H1 (cell line): Measurements from ENCODE around the gene RAD51B. TPM values are rescaled to one million over a fixed set of nuclear protein-coding genes. Genes with fewer than 3 reads are reported as not detected.

Experiments used
- BRCA1 ChIP-seq: IDR thresholded peaks from 2 replicates; pipeline ENCODE4 v1.6.1; 2012; ENCODE audit warnings: low read depth, low read length, improper control_type of control experiment
- JUND ChIP-seq: IDR thresholded peaks from 2 replicates; pipeline ENCODE4 v1.6.1; 2011; ENCODE audit warnings: mild to moderate bottlenecking, improper control_type of control experiment, low read length
- RAD21 ChIP-seq, 2 experiments: IDR thresholded peaks in 1 of 2; conservative IDR thresholded peaks in 1 of 2; 2 replicates each; pipeline ENCODE4 v1.6.1; 2011; ENCODE audit warnings: low read depth in 2 of 2, low read length in 2 of 2, improper control_type of control experiment in 1 of 2, inconsistent platforms in 1 of 2, mild to moderate bottlenecking in 1 of 2, moderate library complexity in 1 of 2
- polyA plus RNA-seq, 7 experiments: library from polyadenylated mRNA; depleted of rRNA in 3 of 7; stranded (reverse) in 5 of 7; unstranded in 2 of 7; fragments of >200 nt in 5 of 7; fragments of 200-250 nt in 2 of 7; gene quantifications; 1 replicate in 5 of 7; 2 replicates in 1 of 7; 4 replicates in 1 of 7; pipeline versions ENCODE4 v1.2.1 to v1.2.3, GENCODE V29; 2011 to 2013; ENCODE audit warnings: missing spikeins in 2 of 7, mixed read lengths in 2 of 7
- total RNA-seq: library from RNA; stranded (reverse); fragmentation: NEBNext Ultra II Directional; extraction: Animal tissue kit (Norgen Biotek cat#: 25700); gene quantifications from 2 replicates; pipeline ENCODE4 v1.2.1, GENCODE V29; 2021
- TF ChIP-seq, protein P1 (sequence below): fragments of 300-600 bp; sonication (generic); IDR thresholded peaks from 2 replicates; pipeline ENCODE4 v1.7.1; 2012; ENCODE audit warnings: low read length, moderate library complexity, mild to moderate bottlenecking, inconsistent platforms; ENCODE audit not compliant: insufficient replicate concordance

Gene RAD51B
- total and polyA plus RNA-seq, 2 of the 8 experiments (the other 6 are each of a cell fraction or from before 2014, with no cell fraction given): 3.9 to 14.9 TPM

DNA sequence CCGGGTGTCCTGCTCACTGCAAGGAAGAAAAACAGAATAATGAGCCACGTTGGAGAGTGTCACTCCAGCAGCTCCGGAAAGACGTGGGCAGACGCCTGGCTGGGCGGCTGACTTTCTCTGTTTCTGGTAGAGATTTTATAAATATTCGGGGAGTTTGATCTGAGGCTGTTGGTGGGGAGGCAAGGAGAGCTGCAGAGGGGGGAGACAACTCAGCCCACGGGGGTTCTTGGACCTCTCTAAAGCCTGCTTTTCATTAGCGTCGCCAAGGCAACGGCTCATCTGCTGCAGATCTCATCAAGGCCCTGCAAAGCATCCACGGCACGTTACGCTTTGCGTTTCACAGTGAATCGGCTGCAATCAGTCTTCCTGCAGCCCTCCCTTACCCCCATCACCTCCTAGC is 766.1 kb downstream of the RAD51B start (continued):
- TF ChIP-seq, protein P1, sequence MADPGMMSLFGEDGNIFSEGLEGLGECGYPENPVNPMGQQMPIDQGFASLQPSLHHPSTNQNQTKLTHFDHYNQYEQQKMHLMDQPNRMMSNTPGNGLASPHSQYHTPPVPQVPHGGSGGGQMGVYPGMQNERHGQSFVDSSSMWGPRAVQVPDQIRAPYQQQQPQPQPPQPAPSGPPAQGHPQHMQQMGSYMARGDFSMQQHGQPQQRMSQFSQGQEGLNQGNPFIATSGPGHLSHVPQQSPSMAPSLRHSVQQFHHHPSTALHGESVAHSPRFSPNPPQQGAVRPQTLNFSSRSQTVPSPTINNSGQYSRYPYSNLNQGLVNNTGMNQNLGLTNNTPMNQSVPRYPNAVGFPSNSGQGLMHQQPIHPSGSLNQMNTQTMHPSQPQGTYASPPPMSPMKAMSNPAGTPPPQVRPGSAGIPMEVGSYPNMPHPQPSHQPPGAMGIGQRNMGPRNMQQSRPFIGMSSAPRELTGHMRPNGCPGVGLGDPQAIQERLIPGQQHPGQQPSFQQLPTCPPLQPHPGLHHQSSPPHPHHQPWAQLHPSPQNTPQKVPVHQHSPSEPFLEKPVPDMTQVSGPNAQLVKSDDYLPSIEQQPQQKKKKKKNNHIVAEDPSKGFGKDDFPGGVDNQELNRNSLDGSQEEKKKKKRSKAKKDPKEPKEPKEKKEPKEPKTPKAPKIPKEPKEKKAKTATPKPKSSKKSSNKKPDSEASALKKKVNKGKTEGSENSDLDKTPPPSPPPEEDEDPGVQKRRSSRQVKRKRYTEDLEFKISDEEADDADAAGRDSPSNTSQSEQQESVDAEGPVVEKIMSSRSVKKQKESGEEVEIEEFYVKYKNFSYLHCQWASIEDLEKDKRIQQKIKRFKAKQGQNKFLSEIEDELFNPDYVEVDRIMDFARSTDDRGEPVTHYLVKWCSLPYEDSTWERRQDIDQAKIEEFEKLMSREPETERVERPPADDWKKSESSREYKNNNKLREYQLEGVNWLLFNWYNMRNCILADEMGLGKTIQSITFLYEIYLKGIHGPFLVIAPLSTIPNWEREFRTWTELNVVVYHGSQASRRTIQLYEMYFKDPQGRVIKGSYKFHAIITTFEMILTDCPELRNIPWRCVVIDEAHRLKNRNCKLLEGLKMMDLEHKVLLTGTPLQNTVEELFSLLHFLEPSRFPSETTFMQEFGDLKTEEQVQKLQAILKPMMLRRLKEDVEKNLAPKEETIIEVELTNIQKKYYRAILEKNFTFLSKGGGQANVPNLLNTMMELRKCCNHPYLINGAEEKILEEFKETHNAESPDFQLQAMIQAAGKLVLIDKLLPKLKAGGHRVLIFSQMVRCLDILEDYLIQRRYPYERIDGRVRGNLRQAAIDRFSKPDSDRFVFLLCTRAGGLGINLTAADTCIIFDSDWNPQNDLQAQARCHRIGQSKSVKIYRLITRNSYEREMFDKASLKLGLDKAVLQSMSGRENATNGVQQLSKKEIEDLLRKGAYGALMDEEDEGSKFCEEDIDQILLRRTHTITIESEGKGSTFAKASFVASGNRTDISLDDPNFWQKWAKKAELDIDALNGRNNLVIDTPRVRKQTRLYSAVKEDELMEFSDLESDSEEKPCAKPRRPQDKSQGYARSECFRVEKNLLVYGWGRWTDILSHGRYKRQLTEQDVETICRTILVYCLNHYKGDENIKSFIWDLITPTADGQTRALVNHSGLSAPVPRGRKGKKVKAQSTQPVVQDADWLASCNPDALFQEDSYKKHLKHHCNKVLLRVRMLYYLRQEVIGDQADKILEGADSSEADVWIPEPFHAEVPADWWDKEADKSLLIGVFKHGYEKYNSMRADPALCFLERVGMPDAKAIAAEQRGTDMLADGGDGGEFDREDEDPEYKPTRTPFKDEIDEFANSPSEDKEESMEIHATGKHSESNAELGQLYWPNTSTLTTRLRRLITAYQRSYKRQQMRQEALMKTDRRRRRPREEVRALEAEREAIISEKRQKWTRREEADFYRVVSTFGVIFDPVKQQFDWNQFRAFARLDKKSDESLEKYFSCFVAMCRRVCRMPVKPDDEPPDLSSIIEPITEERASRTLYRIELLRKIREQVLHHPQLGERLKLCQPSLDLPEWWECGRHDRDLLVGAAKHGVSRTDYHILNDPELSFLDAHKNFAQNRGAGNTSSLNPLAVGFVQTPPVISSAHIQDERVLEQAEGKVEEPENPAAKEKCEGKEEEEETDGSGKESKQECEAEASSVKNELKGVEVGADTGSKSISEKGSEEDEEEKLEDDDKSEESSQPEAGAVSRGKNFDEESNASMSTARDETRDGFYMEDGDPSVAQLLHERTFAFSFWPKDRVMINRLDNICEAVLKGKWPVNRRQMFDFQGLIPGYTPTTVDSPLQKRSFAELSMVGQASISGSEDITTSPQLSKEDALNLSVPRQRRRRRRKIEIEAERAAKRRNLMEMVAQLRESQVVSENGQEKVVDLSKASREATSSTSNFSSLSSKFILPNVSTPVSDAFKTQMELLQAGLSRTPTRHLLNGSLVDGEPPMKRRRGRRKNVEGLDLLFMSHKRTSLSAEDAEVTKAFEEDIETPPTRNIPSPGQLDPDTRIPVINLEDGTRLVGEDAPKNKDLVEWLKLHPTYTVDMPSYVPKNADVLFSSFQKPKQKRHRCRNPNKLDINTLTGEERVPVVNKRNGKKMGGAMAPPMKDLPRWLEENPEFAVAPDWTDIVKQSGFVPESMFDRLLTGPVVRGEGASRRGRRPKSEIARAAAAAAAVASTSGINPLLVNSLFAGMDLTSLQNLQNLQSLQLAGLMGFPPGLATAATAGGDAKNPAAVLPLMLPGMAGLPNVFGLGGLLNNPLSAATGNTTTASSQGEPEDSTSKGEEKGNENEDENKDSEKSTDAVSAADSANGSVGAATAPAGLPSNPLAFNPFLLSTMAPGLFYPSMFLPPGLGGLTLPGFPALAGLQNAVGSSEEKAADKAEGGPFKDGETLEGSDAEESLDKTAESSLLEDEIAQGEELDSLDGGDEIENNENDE: no peak
- no peak for TF ChIP-seq BRCA1
- TF ChIP-seq RAD21 (IDR thresholded peaks at IDR 0.05 in 1 of 2, conservative IDR thresholded peaks at IDR 0.05 in 1 of 2; ENCODE audit: low read depth in 2 of 2, low read length in 2 of 2): no peak
- TF ChIP-seq JUND: no peak
- TF ChIP-seq, all 59 proteins: peak for 0
